A549 (cell line): Measurements from ENCODE around the gene SH3BP2. TPM values are rescaled to one million over a fixed set of nuclear protein-coding genes. Genes with fewer than 3 reads are reported as not detected.
A peak's percentile ranks its signal among the peaks of the same experiment; 100 is the strongest.

Experiments used
- ATAC-seq, 2 experiments: fragments of 200-7000 bp in 1 of 2; fragments of >200 bp in 1 of 2; cut with Nextera tagmentation in 1 of 2; cut with Tn5 transposase in 1 of 2; 3 replicates each; pipeline versions ENCODE4 v1.8.0 to v1.9.1; 2018 to 2020; ENCODE audit warnings: mild to moderate bottlenecking in 1 of 2, moderate library complexity in 1 of 2
- CTCF ChIA-PET: fragments of 300-600 bp; sonication (Branson Sonifier 250); formaldehyde crosslinking; extraction: SDS; loops from one replicate; lab custom pipeline; 2021; ENCODE audit warnings: antibody characterized with exemption, inconsistent platforms; lab: Yijun Ruan, JAX
- POLR2A ChIA-PET: fragments of 350-600 bp; formaldehyde crosslinking; extraction: SDS; loops from one replicate; lab custom pipeline; 2021; ENCODE audit warnings: antibody characterized with exemption, inconsistent platforms; lab: Yijun Ruan, JAX
- DNase-seq, 2 experiments: peaks; one replicate each; pipeline versions ENCODE4 v3.0.0 to v3.0.0-alpha.2; 2011 to 2016; ENCODE audit warnings: low read depth in 1 of 2, low spot score in 1 of 2
- FAIRE-seq: peaks from 2 replicates; lab custom pipeline; 2011; peaks lifted over from hg19 to GRCh38; lab: Jason Lieb, UNC
- H3K27ac ChIP-seq, 2 experiments: fragments of >200 bp; sonication (Bioruptor Twin); formaldehyde crosslinking; 3 replicates each; pipeline ENCODE4 v1.5.1; 2016 to 2017
- H3K4me1 ChIP-seq: fragments of >200 bp; sonication (Bioruptor Twin); formaldehyde crosslinking; 3 replicates; pipeline ENCODE4 v1.6.1; 2016
- H3K4me2 ChIP-seq: fragments of >200 bp; sonication (Bioruptor Twin); formaldehyde crosslinking; 3 replicates; pipeline ENCODE4 v1.6.1; 2016
- H3K4me3 ChIP-seq: fragments of >200 bp; sonication (Bioruptor Twin); formaldehyde crosslinking; 3 replicates; pipeline ENCODE4 v1.5.1; 2016
- H3K9me3 ChIP-seq: fragments of >200 bp; sonication (Bioruptor Twin); formaldehyde crosslinking; 3 replicates; pipeline ENCODE4 v1.6.1; 2016
- BCL3 ChIP-seq: fragments of >200 bp; sonication (Bioruptor Twin); formaldehyde crosslinking; IDR thresholded peaks from 3 replicates; pipeline ENCODE4 v1.6.1; 2016
- BHLHE40 ChIP-seq: IDR thresholded peaks from 2 replicates; pipeline ENCODE4 v1.6.1; 2012; ENCODE audit warnings: low read depth, low read length, inconsistent platforms
- E2F6 ChIP-seq: IDR thresholded peaks from 2 replicates; pipeline ENCODE4 v1.6.1; 2012; ENCODE audit warnings: low read depth, borderline replicate concordance
- ESRRA ChIP-seq: fragments of 150-350 bp; IDR thresholded peaks from 2 replicates; pipeline ENCODE4 v1.6.1; 2014; ENCODE audit warnings: mild to moderate bottlenecking, low read length, borderline replicate concordance
- FOSL2 ChIP-seq, 2 experiments: fragments of 450-650 bp in 1 of 2; fragments of >200 bp in 1 of 2; sonication (Bioruptor Twin) in 1 of 2; formaldehyde crosslinking; IDR thresholded peaks; 2 replicates each; pipeline versions ENCODE4 v1.5.0 to v1.6.1; 2016 to 2020; ENCODE audit warnings: mild to moderate bottlenecking in 1 of 2, moderate library complexity in 1 of 2
- HEYL ChIP-seq: fragments of 250-450 bp; sonication (Bioruptor Pico); IDR thresholded peaks from 2 replicates; pipeline ENCODE4 v1.8.0; 2021; ENCODE audit warnings: mild to moderate bottlenecking, moderate library complexity
- HOXB13 ChIP-seq: fragments of 250-450 bp; sonication (Bioruptor Pico); IDR thresholded peaks from 2 replicates; pipeline ENCODE4 v1.5.0; 2020; ENCODE audit warnings: low read depth, mild to moderate bottlenecking, moderate library complexity
- HOXB5 ChIP-seq: fragments of 250-450 bp; sonication (Bioruptor Pico); IDR thresholded peaks from 2 replicates; pipeline ENCODE4 v1.5.0; 2020; ENCODE audit warnings: mild to moderate bottlenecking, moderate library complexity
- JUN ChIP-seq, 2 experiments: fragments of >200 bp; sonication (Bioruptor Twin); formaldehyde crosslinking; IDR thresholded peaks; 2 replicates in 1 of 2; 3 replicates in 1 of 2; pipeline ENCODE4 v1.6.1; 2016 to 2017
- JUNB ChIP-seq: fragments of >200 bp; sonication (Bioruptor Twin); formaldehyde crosslinking; IDR thresholded peaks from 2 replicates; pipeline ENCODE4 v1.6.1; 2016
- MAX ChIP-seq: IDR thresholded peaks from 2 replicates; pipeline ENCODE4 v1.6.1; 2012
- MAZ ChIP-seq: fragments of 150-350 bp; IDR thresholded peaks from 2 replicates; pipeline ENCODE4 v1.6.1; 2014; ENCODE audit warnings: antibody characterized with exemption, low read depth, low read length, borderline replicate concordance
- PBX3 ChIP-seq: IDR thresholded peaks from 2 replicates; pipeline ENCODE4 v1.6.1; 2012
- POLR2AphosphoS2 ChIP-seq: conservative IDR thresholded peaks from 2 replicates; pipeline ENCODE4 v1.6.1; 2012; ENCODE audit warnings: low read length, improper control_type of control experiment, inconsistent platforms
- RCOR1 ChIP-seq: fragments of 150-350 bp; IDR thresholded peaks from 2 replicates; pipeline ENCODE4 v1.6.1; 2014; ENCODE audit warnings: antibody characterized with exemption, low read length, low read depth
- RFX5 ChIP-seq: fragments of 450-650 bp; IDR thresholded peaks from 2 replicates; pipeline ENCODE4 v1.7.1; 2014; ENCODE audit warnings: antibody characterized with exemption, mild to moderate bottlenecking, moderate library complexity
- SMC3 ChIP-seq: fragments of >200 bp; sonication (Bioruptor Twin); formaldehyde crosslinking; IDR thresholded peaks from 3 replicates; pipeline ENCODE4 v1.6.1; 2018; ENCODE audit warnings: inconsistent platforms
- TP53 ChIP-seq: fragments of 250-450 bp; sonication (Bioruptor Pico); IDR thresholded peaks from 2 replicates; pipeline ENCODE4 v1.5.0; 2021; ENCODE audit warnings: mild to moderate bottlenecking, moderate library complexity
- ZC3H11A ChIP-seq: fragments of 450-650 bp; IDR thresholded peaks from 2 replicates; pipeline ENCODE4 v1.6.1; 2014; ENCODE audit warnings: antibody characterized with exemption, mild to moderate bottlenecking
- WGBS: methylation state at CpG from one replicate; pipeline ENCODE4 v1.1.6; 2017; ENCODE audit errors: missing lambda C conversion rate; 5-methylcytosine and 5-hydroxymethylcytosine counted together
- polyA minus RNA-seq: library from RNA; depleted of rRNA, polyadenylated mRNA; stranded (reverse); fragments of >200 nt; gene quantifications from 2 replicates; pipeline ENCODE4 v1.2.3, GENCODE V29; 2011; rRNA and poly(A)+ RNA removed
- polyA plus RNA-seq, 4 experiments: library from polyadenylated mRNA; depleted of rRNA in 3 of 4; stranded (reverse); fragments of >200 nt; fragmentation: RNase III in 1 of 4; extraction: RNeasy Plus Mini Kit Qiagen cat#74134 plus additional on column Dnase treatment in 1 of 4; gene quantifications; 2 replicates in 3 of 4; 3 replicates in 1 of 4; pipeline ENCODE4 v1.2.3, GENCODE V29; 2011 to 2017

Gene SH3BP2
- polyA plus RNA-seq (2011; rRNA removed) (6.0 and 7.1 TPM in 2 replicates), polyA plus RNA-seq (2017; fragmentation: RNase III; extraction: RNeasy Plus Mini Kit Qiagen cat#74134 plus additional on column Dnase treatment) (3.3 to 5.1 TPM (median 4.4 TPM) in 3 replicates), polyA minus RNA-seq (13.7 and 18.5 TPM in 2 replicates)
- polyA plus RNA-seq (2012; cell fraction: cytosol; rRNA removed), result 3.6 and 4.0 TPM in 2 replicates
- polyA plus RNA-seq (2012; cell fraction: nucleus; rRNA removed), result 20.6 and 22.1 TPM in 2 replicates

- POLR2A ChIA-PET, result no interaction called here
- CTCF ChIA-PET, result interaction anchor here (0.8 kb wide), 1 partner anchor 34 kb away, joined by 5 read pairs; no protein-coding TSS in a partner anchor
- peaks cover 41% of the 10 kb centered on the region for H3K4me1 ChIP-seq
- no peak for TF ChIP-seq PBX3
- TF ChIP-seq MAX, result peak; percentile 88
- peak; percentile 89 for TF ChIP-seq E2F6
- no peak for FAIRE-seq
- ATAC-seq, result peak; percentile 43 to 56; a peak in 5 of 6 replicates
- peak within 1 kb of the TSS; percentile 86 to 88 for H3K27ac ChIP-seq
- DNase-seq, result peak; percentile 47 to 56
- peak within 1 kb of the TSS; percentile 100 for H3K4me2 ChIP-seq
- peak within 1 kb of the TSS; percentile 73 for H3K4me3 ChIP-seq
- 92% methylated on average over 6 of the region's 104 CpGs for WGBS
- no peaks in the 10 kb centered on the region for H3K9me3 ChIP-seq
Measured at GRCh38 chr4:2792711-2793585, at the start of gene SH3BP2. Gene SH3BP2, plus strand, starts transcription at chr4:2793085. Its CDS starts 27,533 bp downstream, at chr4:2820618.

GRCh38 chr4:2743518-2744445 is 49.1 kb upstream of the SH3BP2 start:
- no peak for ATAC-seq
- Histone ChIP-seq H3K9me3 (no peaks in the 10 kb centered on the region), H3K4me1 (peaks cover 20% of the 10 kb centered on the region), H3K4me2 (no peak overlapping the region), H3K27ac (no peak overlapping the region), H3K4me3 (no peak overlapping the region)
- FAIRE-seq, result no peak
- TF ChIP-seq BCL3, result no peak
- TF ChIP-seq POLR2AphosphoS2, result no peak
- TF ChIP-seq SMC3, result no peak
- no peak for TF ChIP-seq BHLHE40
- no peak for TF ChIP-seq TP53 (CRISPR knock-in tag)
- no peak for TF ChIP-seq HOXB5
- no peak for TF ChIP-seq HOXB13 (CRISPR knock-in tag)
- no peak for TF ChIP-seq E2F6
- TF ChIP-seq JUNB, result no peak
- TF ChIP-seq HEYL (CRISPR knock-in tag), result no peak
- TF ChIP-seq ESRRA, result no peak
- TF ChIP-seq FOSL2 (IDR thresholded peaks at IDR 0.05), result no peak
- no peak for TF ChIP-seq FOSL2 (CRISPR knock-in tag; IDR thresholded peaks at IDR 0.05)
- no peak for TF ChIP-seq JUN (IDR thresholded peaks at IDR 0.05)
- no peak for TF ChIP-seq RFX5
- no peak for TF ChIP-seq ZC3H11A
- no peak for TF ChIP-seq MAZ
- no peak for TF ChIP-seq RCOR1
- CTCF ChIA-PET, result no interaction called here
- no peak for DNase-seq
- 90% methylated on average over 15 of the region's 21 CpGs for WGBS
- POLR2A ChIA-PET, result no interaction called here
